Fibroblast of lung (primary cell): Measurements from ENCODE around the gene NECAB3.

Source experiments
- EZH2 ChIP-seq: IDR thresholded peaks from 2 replicates; pipeline ENCODE4 v1.5.1; 2012; ENCODE audit warnings: low read length, control low read depth, mild to moderate bottlenecking; ENCODE audit errors: missing control alignments
- TF ChIP-seq, protein P1 (sequence below), 2 donors: IDR thresholded peaks in 1 of 2; conservative IDR thresholded peaks in 1 of 2; 1 replicate in 1 of 2; 2 replicates in 1 of 2; pipeline ENCODE4 v1.5.1; 2011 to 2012; ENCODE audit warnings: low read length in 2 of 2, control low read depth in 1 of 2, inconsistent platforms in 1 of 2, low read depth in 1 of 2, mild to moderate bottlenecking in 1 of 2

DNA sequence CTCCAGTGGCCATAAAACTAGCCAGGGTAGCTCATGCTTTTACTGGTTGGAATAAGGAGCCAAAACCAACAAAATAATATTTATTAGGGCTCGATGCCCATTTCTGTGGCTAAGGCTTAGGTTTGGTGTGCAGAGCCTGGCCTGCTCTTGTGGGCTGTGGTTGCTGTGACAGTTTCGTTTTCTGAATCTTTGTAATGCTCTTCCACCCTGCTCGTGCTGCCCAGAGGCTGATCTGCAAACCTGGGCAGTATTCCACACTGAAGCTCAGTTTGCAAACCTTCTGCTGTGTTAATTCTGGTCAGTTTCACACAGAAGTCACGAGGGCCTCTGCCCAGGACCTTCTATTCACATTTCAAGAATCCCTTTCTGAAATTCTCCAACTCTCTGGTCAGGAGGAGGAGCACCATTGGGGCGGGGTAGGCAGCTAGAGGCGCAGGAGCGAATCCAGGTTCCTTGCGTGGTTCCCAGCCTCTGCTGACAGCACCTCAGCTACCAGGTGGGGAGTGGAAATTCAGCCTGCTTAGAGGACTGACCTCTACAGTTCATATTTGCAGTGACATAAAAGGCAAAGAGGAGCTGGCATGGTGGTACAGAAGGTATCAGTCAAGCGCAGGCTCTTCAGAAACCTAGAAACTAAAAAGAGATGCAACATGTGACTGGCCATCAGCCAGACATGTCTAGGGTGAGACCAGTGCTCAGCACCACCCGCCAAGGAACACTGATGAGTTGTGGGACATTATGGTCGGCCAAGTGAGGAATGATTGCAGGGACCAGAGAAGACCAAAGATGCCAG is 26.4 kb downstream of the NECAB3 start:
- no peak for TF ChIP-seq EZH2
- TF ChIP-seq, protein P1, sequence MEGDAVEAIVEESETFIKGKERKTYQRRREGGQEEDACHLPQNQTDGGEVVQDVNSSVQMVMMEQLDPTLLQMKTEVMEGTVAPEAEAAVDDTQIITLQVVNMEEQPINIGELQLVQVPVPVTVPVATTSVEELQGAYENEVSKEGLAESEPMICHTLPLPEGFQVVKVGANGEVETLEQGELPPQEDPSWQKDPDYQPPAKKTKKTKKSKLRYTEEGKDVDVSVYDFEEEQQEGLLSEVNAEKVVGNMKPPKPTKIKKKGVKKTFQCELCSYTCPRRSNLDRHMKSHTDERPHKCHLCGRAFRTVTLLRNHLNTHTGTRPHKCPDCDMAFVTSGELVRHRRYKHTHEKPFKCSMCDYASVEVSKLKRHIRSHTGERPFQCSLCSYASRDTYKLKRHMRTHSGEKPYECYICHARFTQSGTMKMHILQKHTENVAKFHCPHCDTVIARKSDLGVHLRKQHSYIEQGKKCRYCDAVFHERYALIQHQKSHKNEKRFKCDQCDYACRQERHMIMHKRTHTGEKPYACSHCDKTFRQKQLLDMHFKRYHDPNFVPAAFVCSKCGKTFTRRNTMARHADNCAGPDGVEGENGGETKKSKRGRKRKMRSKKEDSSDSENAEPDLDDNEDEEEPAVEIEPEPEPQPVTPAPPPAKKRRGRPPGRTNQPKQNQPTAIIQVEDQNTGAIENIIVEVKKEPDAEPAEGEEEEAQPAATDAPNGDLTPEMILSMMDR (conservative IDR thresholded peaks at IDR 0.05 in 1 of 2, IDR thresholded peaks at IDR 0.05 in 1 of 2; ENCODE audit: low read depth in 1 of 2, low read length in 2 of 2) = no peak
